Nephron (organoid): Measurements from ENCODE around the gene FBXO45.

Source experiments
- H3K27ac Mint-ChIP-seq, 3 experiments: 2 replicates each; pipeline ENCODE4 v1.8.0; 2020; ENCODE audit warnings: mixed read lengths in 3 of 3, mild to moderate bottlenecking in 2 of 3, moderate library complexity in 1 of 3
- H3K27me3 Mint-ChIP-seq: 2 replicates; pipeline ENCODE4 v1.8.0; 2021; ENCODE audit warnings: low read depth, mild to moderate bottlenecking, moderate library complexity, mixed read lengths
- H3K36me3 Mint-ChIP-seq: 2 replicates; pipeline ENCODE4 v1.8.0; 2020; ENCODE audit warnings: low read depth, mixed read lengths
- H3K4me1 Mint-ChIP-seq: 2 replicates; pipeline ENCODE4 v1.8.0; 2020; ENCODE audit warnings: mixed read lengths
- H3K4me3 Mint-ChIP-seq, 3 experiments: 2 replicates each; pipeline ENCODE4 v1.8.0; 2020; ENCODE audit warnings: mild to moderate bottlenecking in 3 of 3, mixed read lengths in 3 of 3, moderate library complexity in 2 of 3
- H3K9me3 Mint-ChIP-seq: 2 replicates; pipeline ENCODE4 v1.8.0; 2020; ENCODE audit warnings: mixed read lengths
- CTCF ChIP-seq, 3 experiments: fragments of 200-600 bp; sonication (generic); IDR thresholded peaks; one replicate each; pipeline ENCODE4 v1.5.0; 2021; ENCODE audit warnings: antibody characterized with exemption in 3 of 3; ENCODE audit not compliant: unreplicated experiment in 3 of 3

FBXO45 gene

DNA sequence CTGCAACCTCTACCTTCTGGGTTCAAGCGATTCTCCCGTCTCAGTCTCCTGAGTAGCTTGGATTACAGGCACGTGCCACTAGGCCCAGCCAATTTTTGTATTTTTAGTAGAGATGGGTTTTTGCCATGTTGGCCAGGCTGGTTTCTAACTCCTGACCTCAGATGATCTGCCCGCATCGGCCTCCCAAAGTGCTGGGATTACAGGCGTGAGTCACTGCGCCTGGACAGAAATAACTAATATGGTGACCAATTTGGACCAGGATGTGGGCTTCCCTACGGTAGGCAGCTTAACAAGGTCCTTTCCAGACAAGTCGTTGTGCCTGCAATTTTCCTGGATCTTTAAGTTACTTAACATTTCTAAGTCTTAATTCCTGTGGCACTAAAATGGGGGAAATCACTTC, 14.9 kb upstream of the FBXO45 start:
- Mint-ChIP-seq H3K36me3 (peaks cover 8% of the 10 kb centered on the region), H3K27me3 (no peaks in the 10 kb centered on the region), H3K9me3 (peaks cover 13% of the 10 kb centered on the region), H3K4me3 (no peak overlapping the region), H3K27ac (no peak overlapping the region), H3K4me1 (no peaks in the 10 kb centered on the region)
- TF ChIP-seq CTCF (IDR thresholded peaks at IDR 0.05; ENCODE audit: unreplicated experiment in 3 of 3) = no peak

- H3K4me3 Mint-ChIP-seq = no peak overlapping the region
- H3K9me3 Mint-ChIP-seq = peaks cover 12% of the 10 kb centered on the region
- H3K27me3 Mint-ChIP-seq = no peaks in the 10 kb centered on the region
- no peaks in the 10 kb centered on the region for H3K4me1 Mint-ChIP-seq
- H3K36me3 Mint-ChIP-seq = peaks cover 8% of the 10 kb centered on the region
- no peak for TF ChIP-seq CTCF (IDR thresholded peaks at IDR 0.05; ENCODE audit: unreplicated experiment in 3 of 3)
- H3K27ac Mint-ChIP-seq = no peak overlapping the region
Observed at GRCh38 chr3:196554205-196554604, 14.3 kb upstream of the FBXO45 start.

DNA sequence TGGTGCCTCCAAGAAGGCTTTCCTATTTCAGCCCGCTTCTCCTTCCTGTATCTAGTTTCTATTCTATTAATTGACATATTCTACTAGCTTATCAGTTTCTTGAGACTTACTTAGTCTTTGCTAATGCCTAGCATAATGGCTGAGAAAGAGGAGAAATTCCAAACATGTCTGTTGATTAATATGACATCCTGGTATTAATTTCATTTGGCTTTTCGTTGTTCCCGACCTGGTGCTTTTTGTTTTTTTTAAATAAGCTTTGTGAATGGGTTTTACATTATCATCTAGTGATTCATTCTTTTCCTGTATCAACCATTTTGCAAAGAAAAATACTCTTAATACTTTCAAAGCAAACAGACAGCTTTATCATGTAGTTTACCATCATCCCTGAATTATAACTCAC, 13.2 kb upstream of the FBXO45 start:
- Mint-ChIP-seq H3K4me3 (no peak overlapping the region), H3K9me3 (peaks cover 4% of the 10 kb centered on the region), H3K27me3 (no peaks in the 10 kb centered on the region), H3K27ac (no peak overlapping the region), H3K4me1 (no peaks in the 10 kb centered on the region), H3K36me3 (peaks cover 8% of the 10 kb centered on the region)
- TF ChIP-seq CTCF (IDR thresholded peaks at IDR 0.05; ENCODE audit: unreplicated experiment in 3 of 3) = no peak

DNA sequence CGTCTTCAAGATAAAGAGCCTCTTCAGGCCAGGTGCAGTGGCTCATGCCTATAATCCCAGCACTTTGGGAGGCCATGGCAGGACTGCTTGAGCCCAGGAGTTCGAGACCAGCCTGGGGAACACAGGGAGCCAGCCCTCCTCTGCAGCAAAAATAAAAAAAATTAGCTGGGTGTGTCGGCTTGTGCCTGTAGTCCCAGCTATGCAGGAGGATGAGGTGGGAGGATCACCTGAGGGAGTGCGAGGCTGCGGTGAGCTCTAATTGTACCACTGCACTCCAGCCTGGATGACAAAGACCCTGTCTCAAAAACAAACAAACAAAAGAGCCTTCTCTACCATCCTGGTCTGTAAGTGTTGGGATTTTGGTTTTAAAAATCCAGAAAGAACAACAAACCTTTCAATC, 11.2 kb upstream of the FBXO45 start:
- Mint-ChIP-seq H3K9me3 (no peaks in the 10 kb centered on the region), H3K36me3 (peaks cover 12% of the 10 kb centered on the region), H3K4me1 (no peaks in the 10 kb centered on the region), H3K4me3 (no peak overlapping the region), H3K27me3 (no peaks in the 10 kb centered on the region), H3K27ac (no peak overlapping the region)
- no peak for TF ChIP-seq CTCF (IDR thresholded peaks at IDR 0.05; ENCODE audit: unreplicated experiment in 3 of 3)

GRCh38 chr3:196558476-196558875, 10.0 kb upstream of the FBXO45 start:
- peaks cover 12% of the 10 kb centered on the region for H3K36me3 Mint-ChIP-seq
- H3K4me3 Mint-ChIP-seq = no peak overlapping the region
- H3K27me3 Mint-ChIP-seq = no peaks in the 10 kb centered on the region
- H3K4me1 Mint-ChIP-seq = no peaks in the 10 kb centered on the region
- H3K9me3 Mint-ChIP-seq = no peaks in the 10 kb centered on the region
- no peak for TF ChIP-seq CTCF (IDR thresholded peaks at IDR 0.05; ENCODE audit: unreplicated experiment in 3 of 3)
- H3K27ac Mint-ChIP-seq = no peak overlapping the region

DNA sequence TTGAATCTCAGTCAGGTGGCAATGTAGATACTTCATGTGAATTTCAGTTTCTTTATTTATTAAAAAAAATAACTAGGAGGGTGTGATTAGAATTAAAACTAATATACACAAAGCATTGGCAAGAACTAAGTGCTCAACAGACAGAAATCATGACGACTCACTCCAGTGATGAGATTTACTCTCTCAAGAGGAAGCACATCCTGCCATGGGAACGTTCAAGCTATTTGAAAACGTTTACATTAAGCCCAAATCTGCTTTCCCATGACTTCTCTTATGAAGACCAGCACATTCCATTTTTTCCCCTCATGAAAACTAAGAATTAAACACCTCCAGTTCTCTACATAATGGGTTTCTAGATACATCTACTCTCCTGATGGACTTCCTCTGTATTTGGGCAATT, 8.6 kb upstream of the FBXO45 start:
- Mint-ChIP-seq H3K27me3 (no peaks in the 10 kb centered on the region), H3K4me1 (no peaks in the 10 kb centered on the region), H3K4me3 (no peak overlapping the region), H3K9me3 (no peaks in the 10 kb centered on the region), H3K36me3 (peaks cover 11% of the 10 kb centered on the region), H3K27ac (no peak overlapping the region)
- TF ChIP-seq CTCF (IDR thresholded peaks at IDR 0.05; ENCODE audit: unreplicated experiment in 3 of 3) = no peak
